ENCODE results near the gene AKAP13.
A peak's percentile ranks its signal among the peaks of the same experiment; 100 is the strongest.

The AKAP13 gene

DNA sequence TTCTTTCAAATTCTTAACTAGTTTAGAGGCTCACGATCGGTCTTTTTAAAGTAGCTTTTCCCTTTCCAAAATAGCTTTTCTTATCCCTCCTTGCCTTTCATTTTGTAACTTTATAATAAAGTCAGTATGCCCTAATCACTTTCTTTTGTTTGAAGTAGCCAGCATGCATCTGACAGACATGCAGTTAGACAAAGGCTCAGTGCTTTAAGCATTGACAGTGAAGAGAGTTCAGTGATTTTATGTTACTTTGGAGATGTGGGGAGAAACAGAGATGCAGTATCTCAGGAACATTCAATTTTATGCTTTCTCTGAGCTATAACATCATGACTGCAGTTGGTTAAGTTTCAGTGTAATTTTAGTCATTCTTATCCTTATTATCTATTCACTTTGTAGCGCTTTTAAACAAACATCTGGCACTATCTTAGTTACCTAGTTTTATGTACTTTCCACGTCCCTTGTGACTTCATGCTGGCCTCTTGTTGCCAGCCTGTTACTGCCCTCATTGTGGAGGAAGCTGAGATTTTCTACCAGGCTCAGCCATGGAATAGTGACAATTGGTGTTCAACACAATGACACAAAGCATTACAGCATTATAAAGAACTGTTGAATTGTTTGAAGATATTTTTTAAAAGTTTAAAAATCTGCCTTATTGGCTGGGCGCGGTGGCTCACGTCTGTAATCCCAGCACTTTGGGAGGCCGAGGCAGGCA, 90.3 kb downstream of the AKAP13 start:
- no peak overlapping the region for H3K4me3 ChIP-seq (ENCODE audit: low read length)
- no peak for TF ChIP-seq CTCF (conservative IDR thresholded peaks at IDR 0.05; ENCODE audit: low read length)
- DNase-seq (ENCODE audit: low read depth): no peak

GRCh38 chr15:85472349-85472748, 91.9 kb downstream of the AKAP13 start:
- TF ChIP-seq CTCF (conservative IDR thresholded peaks at IDR 0.05; ENCODE audit: low read length): no peak
- no peak overlapping the region for H3K4me3 ChIP-seq (ENCODE audit: low read length)
- no peak for DNase-seq (ENCODE audit: low read depth)

DNA sequence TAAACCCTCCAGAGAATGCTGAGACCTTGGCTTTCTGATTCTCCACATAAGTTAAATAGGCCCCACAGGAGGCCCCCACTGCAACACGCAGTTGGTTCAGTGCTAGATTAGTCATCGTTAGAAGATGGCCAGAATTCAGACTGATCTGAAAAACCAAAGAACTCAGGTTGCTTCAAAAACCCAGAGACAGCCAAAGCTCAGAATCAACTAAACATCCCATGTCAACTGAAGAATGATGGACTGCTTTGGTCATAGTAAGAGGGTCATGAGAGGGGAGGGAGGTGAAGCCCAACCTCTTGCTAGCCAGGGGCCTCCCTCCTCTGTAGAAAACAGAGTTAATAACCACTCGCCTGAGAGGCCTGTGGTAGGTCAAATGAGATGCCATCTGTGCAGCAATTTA, 93.1 kb downstream of the AKAP13 start:
- H3K4me3 ChIP-seq (ENCODE audit: low read length): no peak overlapping the region
- peak; percentile 39 for DNase-seq (ENCODE audit: low read depth)
- no peak for TF ChIP-seq CTCF (conservative IDR thresholded peaks at IDR 0.05; ENCODE audit: low read length)

DNA sequence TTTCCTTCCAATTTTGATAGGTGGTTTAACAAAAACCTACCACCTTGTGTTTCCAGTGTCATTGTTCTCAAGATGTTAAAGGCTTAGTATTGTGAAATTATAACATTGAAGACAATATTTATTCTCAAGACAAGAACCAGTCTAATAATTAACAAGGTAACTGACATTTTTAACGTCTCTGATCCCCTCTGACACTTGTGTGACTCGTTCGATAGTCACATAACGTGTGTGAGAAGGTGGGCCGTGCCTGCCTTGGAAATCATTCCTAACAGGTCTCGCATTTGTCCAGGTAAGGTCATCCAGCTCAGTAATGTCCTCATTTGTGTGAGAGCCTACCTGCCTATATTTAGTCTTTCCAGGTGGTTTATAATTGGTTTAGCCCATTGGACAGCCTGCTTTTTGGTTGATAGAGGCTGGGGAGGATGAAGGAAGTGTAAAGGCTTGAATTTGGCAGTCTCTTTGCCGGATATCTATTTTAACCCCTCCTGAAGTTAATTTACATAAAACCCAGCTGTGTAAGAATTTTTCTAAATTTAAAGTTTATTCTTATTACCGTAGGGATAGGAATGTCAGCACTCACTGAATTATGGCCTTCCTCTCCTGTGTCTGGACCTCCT, 94.4 kb downstream of the AKAP13 start:
- H3K4me3 ChIP-seq (ENCODE audit: low read length): no peak overlapping the region
- TF ChIP-seq CTCF (conservative IDR thresholded peaks at IDR 0.05; ENCODE audit: low read length): no peak
- peak; percentile 12 for DNase-seq (ENCODE audit: low read depth)

GRCh38 chr15:85475317-85475701, 94.9 kb downstream of the AKAP13 start:
- DNase-seq (ENCODE audit: low read depth): peak; percentile 43
- no peak for TF ChIP-seq CTCF (conservative IDR thresholded peaks at IDR 0.05; ENCODE audit: low read length)
- no peak overlapping the region for H3K4me3 ChIP-seq (ENCODE audit: low read length)

GRCh38 chr15:85475711-85476110, 95.3 kb downstream of the AKAP13 start:
- no peak overlapping the region for H3K4me3 ChIP-seq (ENCODE audit: low read length)
- no peak for DNase-seq (ENCODE audit: low read depth)
- no peak for TF ChIP-seq CTCF (conservative IDR thresholded peaks at IDR 0.05; ENCODE audit: low read length)

- DNase-seq (ENCODE audit: low read depth): no peak
- H3K4me3 ChIP-seq (ENCODE audit: low read length): no peak overlapping the region
- no peak for TF ChIP-seq CTCF (conservative IDR thresholded peaks at IDR 0.05; ENCODE audit: low read length)
These were observed 96.7 kb downstream of the AKAP13 start for GRCh38 chr15:85477061-85477460.

All from AG10803 (cell line).